ENCODE measurements around the gene LONP1.

The LONP1 gene

GRCh38 chr19:5667751-5668271 is 52.1 kb downstream of the LONP1 start:
- no peak for DNase-seq
- no peaks in the 10 kb centered on the region for H3K9me3 Mint-ChIP-seq
- no peaks in the 10 kb centered on the region for H3K27me3 Mint-ChIP-seq
- H3K4me1 Mint-ChIP-seq: peaks cover 11% of the 10 kb centered on the region
- no peak overlapping the region for H3K4me3 Mint-ChIP-seq
- H3K27ac Mint-ChIP-seq: no peak overlapping the region
- ATAC-seq: no peak
- peaks cover 59% of the 10 kb centered on the region for H3K36me3 Mint-ChIP-seq (ENCODE audit: low read depth)

DNA sequence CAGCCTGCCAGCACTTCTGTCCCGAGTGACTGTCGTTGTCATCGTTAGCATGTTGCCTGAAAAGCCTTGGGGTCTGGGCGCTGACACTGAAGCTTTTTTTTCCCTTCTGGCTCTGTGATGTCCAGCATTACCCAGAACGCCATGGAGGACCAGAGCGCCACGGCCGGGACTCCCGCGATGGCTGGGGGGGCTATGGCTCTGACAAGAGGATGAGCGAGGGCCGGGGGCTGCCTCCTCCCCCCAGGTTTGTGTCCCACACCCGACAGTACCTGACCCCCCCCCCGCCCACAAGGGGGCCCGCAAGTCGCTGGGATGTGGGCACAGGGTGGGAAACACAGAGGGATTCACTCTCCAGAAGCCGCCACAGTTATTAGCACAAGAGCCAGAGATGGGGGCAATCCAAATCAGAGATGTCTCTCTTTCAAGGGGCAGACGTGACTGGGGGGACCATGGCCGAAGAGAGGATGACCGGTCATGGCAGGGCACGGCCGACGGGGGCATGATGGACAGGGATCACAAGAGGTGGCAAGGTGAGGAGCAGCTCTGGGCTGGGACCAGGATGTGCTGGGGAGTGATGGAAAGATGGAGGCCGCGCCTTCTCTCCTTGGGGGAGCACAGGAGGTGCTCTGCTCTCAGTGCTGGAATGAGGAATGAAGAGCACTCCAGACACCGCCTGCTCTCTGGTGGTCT is 52.9 kb downstream of the LONP1 start:
- no peaks in the 10 kb centered on the region for H3K9me3 Mint-ChIP-seq
- H3K27ac Mint-ChIP-seq: peak overlapping the region; percentile 68
- ATAC-seq (no peak), DNase-seq (no peak)
- no peak overlapping the region for H3K4me3 Mint-ChIP-seq
- no peaks in the 10 kb centered on the region for H3K27me3 Mint-ChIP-seq
- H3K4me1 Mint-ChIP-seq: peaks cover 11% of the 10 kb centered on the region
- peaks cover 60% of the 10 kb centered on the region for H3K36me3 Mint-ChIP-seq (ENCODE audit: low read depth)

DNA sequence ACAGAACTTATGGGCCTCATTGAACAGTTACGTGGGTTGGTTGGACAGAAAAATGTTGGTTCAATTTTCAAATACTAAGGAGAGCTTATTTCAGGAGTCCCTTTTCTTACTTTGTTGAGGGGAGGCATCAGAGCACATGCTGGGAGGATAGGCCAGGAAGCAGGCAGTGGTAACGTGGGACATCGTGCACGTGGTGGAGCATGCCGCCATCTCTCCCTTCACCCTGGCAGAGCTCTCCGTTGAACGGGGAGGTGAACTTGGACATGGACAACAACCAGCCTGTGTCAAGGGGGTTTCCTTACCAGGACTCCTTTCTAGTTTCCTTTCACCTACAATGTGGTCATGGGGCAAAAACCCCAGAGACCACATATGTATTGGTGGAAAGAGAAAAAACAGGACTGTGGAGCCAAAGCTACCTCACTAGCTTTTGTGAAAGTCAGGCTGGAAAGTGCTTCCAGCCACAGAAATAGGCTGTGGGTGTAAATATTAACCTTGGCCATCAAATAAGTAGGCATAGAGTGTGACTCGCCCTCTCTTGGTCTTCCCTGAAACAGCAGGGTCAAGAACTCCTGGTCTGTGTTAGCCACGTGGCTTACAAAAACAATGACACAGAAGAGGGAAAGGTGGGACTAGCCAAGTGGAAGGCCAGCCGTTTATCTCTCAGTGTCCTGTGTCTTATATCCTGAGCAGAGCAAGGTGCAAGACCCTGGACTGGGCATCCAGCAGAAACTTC is 54.0 kb downstream of the LONP1 start:
- Mint-ChIP-seq H3K36me3 (ENCODE audit: low read depth) (peaks cover 58% of the 10 kb centered on the region), H3K9me3 (no peaks in the 10 kb centered on the region), H3K4me3 (no peak overlapping the region), H3K4me1 (peaks cover 11% of the 10 kb centered on the region), H3K27me3 (no peaks in the 10 kb centered on the region), H3K27ac (peak overlapping the region; percentile 68)
- DNase-seq: no peak
- ATAC-seq: peak; percentile 47

GRCh38 chr19:5664515-5664914 is 55.4 kb downstream of the LONP1 start:
- peaks cover 59% of the 10 kb centered on the region for H3K36me3 Mint-ChIP-seq (ENCODE audit: low read depth)
- H3K4me1 Mint-ChIP-seq: peaks cover 11% of the 10 kb centered on the region
- no peaks in the 10 kb centered on the region for H3K9me3 Mint-ChIP-seq
- H3K4me3 Mint-ChIP-seq: no peak overlapping the region
- ATAC-seq (no peak), DNase-seq (no peak)
- H3K27ac Mint-ChIP-seq: no peak overlapping the region
- H3K27me3 Mint-ChIP-seq: no peaks in the 10 kb centered on the region

GRCh38 chr19:5663904-5664303 is 56.0 kb downstream of the LONP1 start:
- H3K36me3 Mint-ChIP-seq (ENCODE audit: low read depth): peaks cover 55% of the 10 kb centered on the region
- no peak overlapping the region for H3K27ac Mint-ChIP-seq
- H3K4me1 Mint-ChIP-seq: peaks cover 11% of the 10 kb centered on the region
- ATAC-seq (no peak), DNase-seq (no peak)
- no peaks in the 10 kb centered on the region for H3K27me3 Mint-ChIP-seq
- H3K4me3 Mint-ChIP-seq: no peak overlapping the region
- H3K9me3 Mint-ChIP-seq: no peaks in the 10 kb centered on the region

DNA sequence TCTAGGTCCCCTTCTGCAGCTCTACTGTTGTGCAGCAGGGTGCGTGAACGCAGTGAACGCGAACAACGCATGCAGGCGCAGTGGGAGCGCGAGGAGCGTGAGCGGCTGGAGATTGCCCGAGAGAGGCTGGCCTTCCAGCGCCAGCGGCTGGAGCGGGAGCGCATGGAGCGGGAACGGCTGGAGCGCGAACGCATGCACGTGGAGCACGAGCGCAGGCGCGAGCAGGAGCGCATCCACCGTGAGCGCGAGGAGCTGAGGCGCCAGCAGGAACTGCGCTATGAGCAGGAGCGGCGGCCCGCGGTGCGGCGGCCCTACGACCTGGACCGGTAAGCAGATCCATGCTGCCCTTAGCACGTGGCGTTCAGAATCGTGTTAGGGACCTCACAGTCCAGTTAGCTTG is 58.5 kb downstream of the LONP1 start:
- Mint-ChIP-seq H3K27ac (no peak overlapping the region), H3K27me3 (no peaks in the 10 kb centered on the region), H3K36me3 (ENCODE audit: low read depth) (peaks cover 57% of the 10 kb centered on the region), H3K4me3 (no peak overlapping the region), H3K4me1 (peaks cover 11% of the 10 kb centered on the region), H3K9me3 (no peaks in the 10 kb centered on the region)
- ATAC-seq (no peak), DNase-seq (no peak)

GRCh38 chr19:5655412-5655811 is 64.5 kb downstream of the LONP1 start:
- peaks cover 58% of the 10 kb centered on the region for H3K36me3 Mint-ChIP-seq (ENCODE audit: low read depth)
- no peaks in the 10 kb centered on the region for H3K4me1 Mint-ChIP-seq
- ATAC-seq: no peak
- no peak overlapping the region for H3K27ac Mint-ChIP-seq
- no peaks in the 10 kb centered on the region for H3K27me3 Mint-ChIP-seq
- H3K4me3 Mint-ChIP-seq: no peak overlapping the region
- H3K9me3 Mint-ChIP-seq: no peaks in the 10 kb centered on the region
- DNase-seq: no peak

GRCh38 chr19:5654931-5655330 is 65.0 kb downstream of the LONP1 start:
- Mint-ChIP-seq H3K9me3 (no peaks in the 10 kb centered on the region), H3K36me3 (ENCODE audit: low read depth) (peaks cover 58% of the 10 kb centered on the region), H3K4me1 (no peaks in the 10 kb centered on the region), H3K27ac (no peak overlapping the region), H3K4me3 (no peak overlapping the region), H3K27me3 (no peaks in the 10 kb centered on the region)
- ATAC-seq (no peak), DNase-seq (no peak)

DNA sequence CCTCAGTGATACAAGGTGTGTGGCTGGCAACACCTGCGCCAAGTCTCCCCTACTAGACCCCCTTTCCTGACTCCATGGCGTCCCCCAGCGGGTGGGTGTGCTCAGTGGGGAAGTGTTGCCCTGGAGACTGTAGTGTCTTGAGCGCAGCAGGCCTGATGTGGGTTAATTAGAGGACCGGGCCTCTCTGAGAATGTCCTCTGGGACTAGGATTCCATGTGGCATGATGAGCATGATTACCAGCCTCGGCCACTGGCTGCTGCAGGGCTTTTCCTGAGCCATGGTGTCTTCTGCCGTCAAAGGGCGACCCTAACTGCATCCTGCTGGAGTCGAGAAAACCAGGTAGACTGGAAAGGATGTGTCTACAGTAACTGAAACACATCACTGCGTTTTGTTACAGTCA is 67.7 kb downstream of the LONP1 start:
- DNase-seq (no peak), ATAC-seq (peak; percentile 8)
- H3K9me3 Mint-ChIP-seq: no peaks in the 10 kb centered on the region
- H3K4me3 Mint-ChIP-seq: no peak overlapping the region
- no peaks in the 10 kb centered on the region for H3K4me1 Mint-ChIP-seq
- no peak overlapping the region for H3K27ac Mint-ChIP-seq
- H3K27me3 Mint-ChIP-seq: no peaks in the 10 kb centered on the region
- peaks cover 63% of the 10 kb centered on the region for H3K36me3 Mint-ChIP-seq (ENCODE audit: low read depth)

DNA sequence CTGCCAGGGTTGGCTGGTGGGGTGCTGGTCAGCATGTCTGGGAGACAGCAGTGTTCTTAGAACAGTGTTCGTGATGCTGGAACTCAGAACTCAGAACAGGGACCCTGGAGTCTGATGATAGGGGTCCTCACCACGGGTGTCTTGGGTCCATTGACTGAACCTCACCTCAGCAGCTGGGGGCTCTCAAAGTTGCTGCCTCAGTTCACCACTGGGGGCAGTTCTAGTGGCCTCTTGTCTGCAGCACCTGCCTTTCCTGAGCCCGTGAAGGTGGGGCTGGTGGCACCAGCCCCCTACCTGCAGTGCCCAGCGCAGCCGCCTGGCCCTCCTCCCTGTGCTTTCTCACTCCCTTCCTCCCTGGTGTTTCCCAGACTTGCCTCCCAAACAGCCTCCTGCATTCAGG is 68.6 kb downstream of the LONP1 start:
- no peaks in the 10 kb centered on the region for H3K9me3 Mint-ChIP-seq
- H3K27me3 Mint-ChIP-seq: no peaks in the 10 kb centered on the region
- H3K4me1 Mint-ChIP-seq: peaks cover 6% of the 10 kb centered on the region
- H3K4me3 Mint-ChIP-seq: no peak overlapping the region
- peaks cover 68% of the 10 kb centered on the region for H3K36me3 Mint-ChIP-seq (ENCODE audit: low read depth)
- ATAC-seq (no peak), DNase-seq (no peak)
- H3K27ac Mint-ChIP-seq: no peak overlapping the region

DNA sequence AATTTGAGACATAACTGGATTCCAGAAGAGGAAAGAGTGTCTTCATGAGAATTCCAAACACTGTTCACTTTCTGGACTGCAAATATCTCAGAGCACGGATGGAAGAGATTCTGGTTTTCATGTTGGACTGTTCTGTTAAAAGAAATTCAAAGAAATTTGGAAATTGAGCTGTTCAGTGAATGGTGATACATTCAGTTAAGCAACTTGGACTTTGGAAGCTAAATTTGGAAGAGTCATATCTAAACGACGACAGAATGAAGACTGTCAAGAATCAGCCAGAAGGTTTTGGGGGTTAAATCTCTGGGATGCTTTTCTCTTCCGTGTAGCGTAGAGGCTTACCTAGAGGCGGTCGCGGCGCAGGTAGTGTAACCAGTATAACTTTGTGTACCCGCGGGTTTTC is 71.5 kb downstream of the LONP1 start:
- H3K4me3 Mint-ChIP-seq: no peak overlapping the region
- H3K4me1 Mint-ChIP-seq: peaks cover 10% of the 10 kb centered on the region
- peaks cover 74% of the 10 kb centered on the region for H3K36me3 Mint-ChIP-seq (ENCODE audit: low read depth)
- DNase-seq (no peak), ATAC-seq (no peak)
- no peak overlapping the region for H3K27ac Mint-ChIP-seq
- H3K9me3 Mint-ChIP-seq: no peaks in the 10 kb centered on the region
- no peaks in the 10 kb centered on the region for H3K27me3 Mint-ChIP-seq

DNA sequence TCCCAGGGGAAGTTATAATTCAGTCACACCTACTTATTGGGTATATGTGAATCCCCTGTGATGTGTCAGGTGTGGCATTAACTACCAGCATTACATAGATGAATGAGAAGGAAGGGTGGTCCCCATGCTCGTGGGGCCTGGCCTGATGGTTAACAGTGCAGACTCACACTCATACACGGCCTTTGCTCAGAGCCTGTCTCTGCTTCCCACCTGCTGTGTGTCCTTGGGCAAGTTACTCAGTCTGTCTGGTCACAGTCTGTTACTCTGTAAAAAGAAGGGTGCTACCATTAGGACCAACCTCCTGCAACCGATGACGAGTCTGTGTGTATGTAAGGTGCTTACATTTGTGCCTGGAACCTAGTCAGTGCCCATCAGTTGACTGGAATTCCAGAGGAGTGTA is 73.2 kb downstream of the LONP1 start:
- H3K36me3 Mint-ChIP-seq (ENCODE audit: low read depth): peaks cover 76% of the 10 kb centered on the region

DNA sequence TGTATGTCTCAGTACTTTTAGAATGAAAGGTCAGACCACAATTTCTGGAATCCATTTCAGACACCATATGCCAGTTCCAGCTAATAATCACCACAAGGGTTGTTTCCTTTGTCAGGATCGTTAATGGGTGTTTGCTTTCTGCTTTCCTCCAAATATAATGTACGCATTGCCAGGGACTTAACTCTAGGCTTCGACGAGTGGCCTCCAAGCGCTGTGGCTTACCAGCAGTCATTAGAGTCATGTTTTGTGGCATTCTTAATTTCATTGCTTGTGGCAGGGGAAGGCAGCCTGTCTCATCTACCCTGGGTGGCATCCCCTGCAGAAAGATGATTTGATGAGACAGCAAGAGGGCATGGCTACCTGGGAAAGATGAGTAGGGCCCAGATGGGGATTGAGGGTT is 74.5 kb downstream of the LONP1 start:
- peak overlapping the region; percentile 62 for H3K27ac Mint-ChIP-seq

More for the DNA sequence above, 73.2 kb downstream of the LONP1 start:
- Mint-ChIP-seq H3K27ac (peak overlapping the region; percentile 76), H3K4me1 (peaks cover 15% of the 10 kb centered on the region), H3K4me3 (no peak overlapping the region), H3K9me3 (no peaks in the 10 kb centered on the region), H3K27me3 (no peaks in the 10 kb centered on the region)
- DNase-seq (no peak), ATAC-seq (peak; percentile 57)

GRCh38 chr19:5644037-5644436 is 75.9 kb downstream of the LONP1 start:
- peak overlapping the region; percentile 8 for H3K27ac Mint-ChIP-seq
- DNase-seq (no peak), ATAC-seq (no peak)
- H3K4me3 Mint-ChIP-seq: no peak overlapping the region
- H3K9me3 Mint-ChIP-seq: no peaks in the 10 kb centered on the region
- peaks cover 20% of the 10 kb centered on the region for H3K4me1 Mint-ChIP-seq
- H3K27me3 Mint-ChIP-seq: no peaks in the 10 kb centered on the region
- peaks cover 68% of the 10 kb centered on the region for H3K36me3 Mint-ChIP-seq (ENCODE audit: low read depth)

More for the DNA sequence above, 74.5 kb downstream of the LONP1 start:
- H3K36me3 Mint-ChIP-seq (ENCODE audit: low read depth): peaks cover 73% of the 10 kb centered on the region
- no peak for ATAC-seq
- H3K4me1 Mint-ChIP-seq: peaks cover 17% of the 10 kb centered on the region
- H3K9me3 Mint-ChIP-seq: no peaks in the 10 kb centered on the region
- no peak for DNase-seq
- H3K4me3 Mint-ChIP-seq: no peak overlapping the region
- no peaks in the 10 kb centered on the region for H3K27me3 Mint-ChIP-seq

DNA sequence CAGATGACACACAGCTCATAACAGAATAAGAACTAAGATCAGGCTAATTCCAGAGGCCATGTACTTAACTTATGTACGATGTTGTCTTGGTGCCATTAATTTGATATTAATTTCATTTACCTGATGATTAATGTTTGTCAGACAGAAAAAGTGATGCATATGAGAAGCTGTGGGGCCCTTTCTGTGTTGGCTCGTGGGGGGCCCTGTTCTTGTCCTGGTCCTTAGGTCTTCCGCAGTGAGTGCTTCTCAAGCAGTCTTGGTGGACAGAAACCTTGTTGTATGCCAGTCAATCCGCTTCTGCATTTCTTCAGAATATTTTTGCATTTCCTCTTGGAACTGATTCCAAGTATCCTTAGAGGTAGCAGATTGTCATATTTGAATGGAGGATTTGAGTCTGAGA is 76.9 kb downstream of the LONP1 start:
- no peak for DNase-seq
- H3K27ac Mint-ChIP-seq: no peak overlapping the region
- H3K36me3 Mint-ChIP-seq (ENCODE audit: low read depth): peaks cover 65% of the 10 kb centered on the region
- H3K4me3 Mint-ChIP-seq: no peak overlapping the region
- no peaks in the 10 kb centered on the region for H3K9me3 Mint-ChIP-seq
- H3K27me3 Mint-ChIP-seq: no peaks in the 10 kb centered on the region
- H3K4me1 Mint-ChIP-seq: peaks cover 20% of the 10 kb centered on the region
- ATAC-seq: no peak
